COR-L47 (cell line): ENCODE measurements around the gene STK40.

Experiments used
- DNase-seq: peaks from one replicate; lab custom pipeline; 2025; lab: John Stamatoyannopoulos, UW

Gene STK40

DNA sequence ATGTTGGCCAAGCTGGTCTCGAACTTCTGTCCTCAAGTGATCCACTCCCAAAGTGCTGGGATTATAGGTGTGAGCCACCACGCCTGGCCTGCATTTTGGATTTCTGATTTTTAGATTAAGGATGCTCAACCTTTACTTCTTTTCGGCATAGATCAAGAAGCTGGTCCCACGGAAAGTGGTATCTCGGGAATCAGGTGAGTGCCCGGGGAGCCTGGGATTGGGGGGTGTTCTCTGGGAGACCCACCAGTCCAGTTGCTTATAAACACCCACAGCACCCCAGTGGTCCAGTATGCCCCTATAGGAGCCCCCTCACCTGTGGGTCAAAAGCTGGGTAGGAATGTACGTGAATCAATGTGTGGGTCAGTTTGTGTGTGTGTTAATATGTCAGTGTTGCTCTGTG is 76.3 kb downstream of the STK40 start:
- DNase-seq: no peak

DNA sequence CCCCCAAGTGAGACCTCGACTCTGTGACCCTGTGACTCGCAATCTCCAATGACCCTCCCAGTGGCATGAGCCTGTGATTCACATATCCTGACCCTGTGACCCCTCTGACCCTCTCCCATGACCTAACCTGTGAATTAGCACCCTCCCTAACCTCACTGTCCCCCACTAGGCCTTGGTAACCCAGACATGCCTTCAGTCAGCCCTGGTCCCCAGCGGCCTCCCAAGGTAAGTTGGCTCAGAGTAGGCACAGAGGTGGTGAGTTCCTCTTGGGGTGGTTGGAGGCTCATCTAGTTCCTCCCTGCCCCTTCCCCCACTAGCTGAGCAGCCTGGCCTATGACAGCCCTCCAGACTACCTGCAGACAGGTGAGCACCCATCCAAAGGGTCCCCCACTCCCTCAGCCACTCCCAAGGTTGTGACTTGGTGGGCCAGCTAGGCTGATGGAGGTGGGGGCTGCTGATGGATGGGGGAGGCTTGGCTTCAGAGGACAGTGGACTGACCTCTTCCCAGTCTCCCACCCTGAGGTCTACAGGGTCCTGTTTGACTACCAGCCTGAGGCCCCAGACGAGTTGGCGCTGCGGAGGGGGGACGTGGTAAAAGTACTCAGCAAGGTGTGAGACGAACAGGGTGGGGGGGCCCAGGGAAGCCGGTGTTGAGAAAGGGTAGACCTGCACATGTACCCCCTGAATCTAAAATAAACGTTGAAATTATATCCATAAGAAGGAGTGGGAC is 78.0 kb downstream of the STK40 start:
- DNase-seq: no peak

DNA sequence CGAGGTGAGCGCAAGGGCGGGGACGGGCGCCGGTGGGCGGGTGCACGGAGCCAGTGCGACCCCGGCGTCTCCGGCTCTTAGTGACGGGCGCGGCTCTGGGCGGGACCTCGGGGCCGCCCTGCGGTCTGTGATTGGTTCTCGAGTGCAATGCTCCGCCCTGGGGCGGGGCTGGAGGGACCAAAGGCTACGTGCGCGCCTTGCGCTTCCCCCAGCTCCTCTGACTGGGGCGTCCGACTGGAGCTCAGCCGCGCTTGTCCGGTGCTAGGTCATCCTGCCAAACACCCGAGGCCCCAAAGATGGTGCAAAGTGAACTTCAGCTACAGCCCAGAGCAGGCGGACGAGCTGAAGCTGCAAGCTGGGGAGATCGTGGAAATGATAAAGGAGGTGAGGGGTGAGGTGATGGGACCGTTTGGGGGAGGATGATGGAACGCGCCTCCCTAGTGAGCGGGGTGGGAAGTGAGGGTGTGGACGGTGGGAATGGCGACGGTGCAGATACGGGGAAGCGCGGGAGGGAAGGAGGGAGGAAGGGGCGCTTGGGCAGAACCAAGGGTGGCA is 78.7 kb downstream of the STK40 start:
- DNase-seq: peak; percentile 96

DNA sequence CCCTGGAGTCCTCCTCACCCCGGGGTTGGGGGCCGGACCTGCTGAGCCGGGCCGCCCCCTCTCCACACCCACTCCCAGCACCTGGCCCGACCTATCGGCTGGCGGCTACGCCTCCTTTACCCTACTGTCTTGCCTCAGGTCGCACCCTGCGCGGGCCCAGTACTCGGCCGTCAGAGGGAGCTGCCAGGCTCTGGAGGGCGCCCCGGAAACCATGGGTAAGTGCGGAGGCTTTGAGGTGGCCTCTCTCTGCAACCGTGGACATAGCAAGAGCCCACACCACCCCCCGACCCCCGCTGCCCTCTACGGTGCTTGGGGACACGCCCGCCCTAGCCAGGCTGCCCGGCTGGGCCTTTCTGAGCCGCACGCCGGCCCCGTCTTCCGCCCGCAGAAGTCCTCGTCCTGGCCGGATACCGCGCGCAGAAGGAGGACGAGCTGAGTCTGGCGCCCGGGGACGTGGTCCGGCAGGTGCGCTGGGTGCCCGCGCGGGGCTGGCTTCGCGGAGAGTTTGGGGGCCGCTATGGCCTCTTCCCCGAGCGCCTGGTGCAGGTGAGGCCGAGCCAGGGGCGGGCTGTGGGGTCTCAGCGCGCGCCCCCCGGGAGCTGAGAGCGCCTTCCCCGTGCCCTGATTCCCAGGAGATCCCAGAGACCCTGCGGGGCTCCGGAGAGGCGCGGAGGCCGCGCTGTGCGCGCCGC is 79.4 kb downstream of the STK40 start, which contains the start of gene SH3D21:
TSS of gene SH3D21 (plus strand) at position 159 of the 692 bp plus-strand sequence. CDS start at position 212, 53 bp downstream.
- DNase-seq: peak; percentile 48

DNA sequence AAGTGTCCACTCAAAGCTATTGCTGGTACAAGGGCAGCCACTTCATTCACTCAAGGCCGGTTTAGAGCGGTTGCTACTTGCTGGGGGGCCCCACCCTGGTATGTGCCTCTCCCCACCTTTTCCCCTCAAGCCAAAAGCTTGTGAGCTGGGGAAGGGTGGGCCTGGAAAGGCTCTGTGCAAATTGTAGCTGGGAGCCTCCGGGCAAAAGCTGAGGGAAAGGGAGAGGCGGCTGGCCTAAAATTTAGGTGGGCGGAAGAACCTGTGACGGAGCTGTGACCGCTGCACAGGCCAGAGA is 79.9 kb downstream of the STK40 start:
- DNase-seq: no peak

DNA sequence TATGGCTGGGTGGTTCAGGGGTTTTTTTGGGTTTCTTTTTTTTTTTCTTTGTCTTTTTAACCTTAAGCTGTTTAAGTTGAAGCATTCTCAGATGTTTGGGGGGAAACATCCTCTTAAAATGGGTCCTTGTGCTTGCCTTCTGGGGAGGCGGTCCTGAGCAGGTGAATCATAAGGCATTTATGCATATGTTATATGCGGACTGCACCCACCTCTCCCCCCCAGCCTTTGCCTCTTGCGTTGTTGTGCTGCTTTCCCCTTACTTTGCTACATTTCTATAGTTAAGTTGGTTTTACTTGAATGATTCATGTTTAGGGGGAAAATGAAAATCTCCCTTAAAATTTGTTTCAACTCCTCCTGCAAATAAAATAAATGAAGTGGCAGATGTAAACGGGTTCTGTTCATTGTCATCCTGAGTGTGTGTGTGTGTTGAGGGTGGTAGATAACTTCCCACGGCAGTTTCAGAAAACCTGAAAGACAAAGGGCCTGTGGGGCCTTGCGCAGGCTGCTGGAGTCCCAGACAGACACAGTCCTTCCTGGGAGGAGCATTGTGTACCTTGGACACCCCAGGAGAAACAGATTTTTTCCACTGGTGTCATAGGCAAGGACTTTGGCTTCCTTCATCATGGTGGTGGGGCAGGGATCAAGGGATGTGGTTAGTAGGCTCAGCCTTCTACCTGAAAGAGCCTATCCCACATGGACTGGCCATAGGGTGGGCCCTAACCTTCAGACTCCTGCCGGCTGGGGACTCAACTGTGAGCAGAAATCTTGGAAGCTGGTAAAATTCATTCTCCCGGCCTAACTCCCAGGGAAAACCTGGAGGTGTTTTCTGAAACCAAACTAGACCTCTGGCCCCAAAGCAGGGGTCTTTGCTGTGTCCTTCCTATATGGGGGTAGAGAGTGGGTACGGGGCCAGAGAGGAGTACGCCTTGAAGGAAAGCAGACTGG is 80.5 kb downstream of the STK40 start:
- DNase-seq: no peak

DNA sequence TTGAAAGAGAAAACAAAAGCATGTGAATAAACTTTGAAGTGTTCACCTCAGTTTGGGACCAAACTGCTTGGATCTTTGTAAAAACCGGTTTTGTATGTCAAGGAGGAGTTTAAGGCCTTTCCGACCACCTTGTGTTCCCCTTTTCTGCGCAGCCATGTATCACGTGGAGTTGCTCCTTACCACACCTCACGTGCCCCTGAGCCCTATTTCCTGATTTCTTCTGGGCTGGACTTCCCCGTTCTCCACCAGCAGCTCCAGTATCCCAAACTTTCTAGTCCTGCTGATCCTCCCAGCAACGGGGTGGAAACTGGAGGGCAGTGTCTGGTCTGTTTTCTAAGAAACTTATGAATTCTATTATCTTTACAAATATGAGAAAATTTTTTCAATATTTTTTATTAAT is 81.2 kb downstream of the STK40 start:
- no peak for DNase-seq

DNA sequence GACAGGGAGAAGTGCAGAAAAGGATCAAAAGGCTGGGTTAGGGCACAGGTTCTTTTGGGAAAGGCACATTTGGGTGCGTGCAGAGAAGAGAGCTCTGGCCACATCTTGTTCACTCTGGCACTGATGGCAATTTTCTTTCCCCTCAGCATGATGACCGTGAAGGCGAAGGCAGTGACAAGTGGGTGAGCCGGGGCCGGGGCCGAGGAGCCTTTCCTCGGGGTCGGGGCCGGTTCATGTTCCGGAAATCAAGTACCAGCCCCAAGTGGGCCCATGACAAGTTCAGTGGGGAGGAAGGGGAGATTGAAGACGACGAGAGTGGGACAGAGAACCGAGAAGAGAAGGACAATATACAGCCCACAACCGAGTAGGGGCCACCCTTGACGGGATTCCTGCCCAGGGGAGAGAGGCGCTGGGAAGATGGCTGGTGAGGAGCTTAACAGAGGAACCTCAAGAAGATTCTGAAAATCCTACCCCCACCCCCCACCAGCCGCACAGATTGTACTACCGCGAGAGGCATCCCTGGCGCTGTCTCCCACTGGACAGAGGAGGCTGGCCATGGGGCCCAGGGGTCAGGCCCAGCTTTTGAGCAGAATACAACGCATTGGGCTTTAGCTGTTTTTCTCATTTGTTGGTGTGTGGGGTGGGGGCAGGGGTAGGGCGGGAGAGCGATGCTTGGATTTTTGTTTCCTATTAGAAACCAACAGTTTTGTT is 81.9 kb downstream of the STK40 start:
- no peak for DNase-seq

DNA sequence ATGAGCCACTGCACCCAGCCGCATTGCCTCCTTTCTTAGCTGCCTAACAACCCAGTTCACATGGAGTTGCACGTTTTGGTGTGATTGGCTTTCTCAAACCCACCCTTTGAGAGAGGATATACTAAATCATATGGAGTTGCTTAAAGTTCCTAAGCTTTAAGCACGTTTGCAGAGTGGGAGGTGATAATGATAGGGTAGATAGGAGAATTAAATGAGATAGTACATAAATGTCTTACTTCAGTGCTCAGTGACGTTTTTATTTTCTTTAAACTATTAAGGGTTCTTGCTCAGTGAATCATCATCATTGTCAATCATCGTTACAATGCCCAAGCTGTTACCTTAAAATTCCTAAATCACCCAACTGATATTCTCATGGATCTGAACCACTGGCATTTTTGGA is 82.5 kb downstream of the STK40 start:
- no peak for DNase-seq

DNA sequence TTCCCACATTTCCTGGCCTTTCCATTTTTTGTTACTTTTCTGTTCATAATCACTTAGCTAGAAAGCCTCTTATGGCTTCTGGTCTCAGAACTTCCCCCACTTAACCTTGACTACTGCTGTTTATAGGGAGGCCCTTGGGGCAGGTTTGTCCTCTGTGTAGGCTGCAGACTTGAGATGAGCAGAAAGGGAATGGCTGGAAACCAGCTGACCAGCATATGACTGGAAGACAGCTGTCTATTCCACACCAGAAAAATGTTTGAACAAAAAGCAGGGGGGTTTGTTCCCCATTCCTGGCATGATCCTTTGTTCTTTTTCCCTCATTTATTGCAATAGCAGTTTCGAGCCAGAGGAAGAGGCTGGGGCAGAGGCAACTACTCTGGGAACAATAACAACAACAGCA is 84.5 kb downstream of the STK40 start:
- DNase-seq: no peak

DNA sequence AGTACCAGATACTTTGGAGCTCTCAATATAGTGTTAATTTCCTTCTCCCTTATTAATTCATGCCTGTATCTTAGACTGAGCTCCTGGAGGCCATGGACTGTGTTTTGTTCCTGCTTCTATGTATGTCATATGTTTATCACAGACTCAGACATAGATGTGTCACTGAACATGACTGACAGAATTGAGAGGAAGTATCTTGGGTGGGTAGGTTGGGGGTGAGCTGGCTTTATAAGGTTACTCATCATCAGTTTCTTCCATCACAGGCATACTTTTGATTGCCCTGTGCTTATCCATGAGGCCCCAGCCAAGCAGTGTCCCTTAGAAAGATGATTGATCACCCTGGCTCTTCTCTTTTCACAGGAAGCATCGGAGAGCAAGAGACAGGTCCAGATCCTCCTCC is 85.2 kb downstream of the STK40 start:
- DNase-seq: no peak

DNA sequence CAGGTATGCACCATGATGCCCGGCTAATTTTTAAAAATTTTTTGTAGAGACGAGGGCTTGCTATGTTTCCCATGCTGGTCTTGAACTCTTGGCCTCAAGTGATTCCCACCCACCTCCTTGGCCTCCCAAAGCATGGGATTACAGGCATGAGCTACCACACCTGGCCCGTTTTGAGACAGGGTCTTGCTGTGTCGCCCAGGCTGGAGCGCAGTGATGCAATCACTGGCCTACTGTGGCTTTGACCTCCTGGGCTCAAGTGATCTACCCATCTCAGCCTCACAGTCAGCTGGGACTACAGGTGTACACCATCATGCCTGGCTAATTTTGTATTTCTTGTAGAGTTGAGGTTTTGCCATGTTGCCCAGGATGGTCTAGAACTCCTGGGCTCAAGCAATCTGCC is 87.1 kb downstream of the STK40 start:
- no peak for DNase-seq

DNA sequence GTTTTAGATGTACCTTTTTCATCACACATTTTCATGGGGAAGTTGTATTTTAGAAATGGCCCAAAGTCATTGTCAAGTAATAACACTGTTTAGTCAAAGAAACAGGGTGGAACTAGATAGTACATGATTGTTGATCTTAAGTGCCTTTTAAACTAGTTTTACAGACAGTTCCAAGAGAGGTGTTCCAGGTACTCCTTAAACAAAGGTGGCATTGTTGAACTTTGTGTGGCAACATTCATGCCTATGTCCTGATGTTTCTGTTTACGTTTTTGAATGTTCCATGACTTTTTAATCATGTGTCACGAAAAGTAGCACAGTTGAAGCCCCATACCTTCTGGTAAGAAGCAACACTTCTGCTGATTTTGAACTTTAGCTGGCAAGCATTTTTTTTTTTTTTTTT is 88.7 kb downstream of the STK40 start:
- no peak for DNase-seq

DNA sequence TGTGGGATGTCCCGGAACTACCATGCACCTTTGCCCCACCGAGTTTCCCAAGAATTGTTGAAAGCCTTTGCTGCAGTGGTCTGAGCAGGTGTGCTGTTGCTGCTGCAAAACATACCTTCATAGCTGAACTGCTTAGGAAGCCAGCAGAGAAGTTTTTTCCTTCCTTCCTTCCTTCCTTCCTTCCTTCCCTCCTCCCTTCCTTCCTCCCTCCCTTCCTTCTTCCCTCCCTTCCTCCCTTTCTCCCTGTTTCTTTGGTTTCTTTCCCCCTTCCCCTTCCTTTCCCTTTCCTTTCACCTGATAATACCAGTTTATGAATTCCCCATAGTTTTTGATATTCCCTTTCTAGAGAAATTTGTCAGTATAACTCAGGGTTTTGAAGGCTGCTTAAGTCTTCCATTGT is 90.3 kb downstream of the STK40 start:
- no peak for DNase-seq
